Right lobe of liver (tissue), 6 donors: ENCODE measurements around the gene FOXL2. TPM values are rescaled to one million over a fixed set of nuclear protein-coding genes. Genes with fewer than 3 reads are reported as not detected.
A peak's percentile ranks its signal among the peaks of the same experiment; 100 is the strongest.

Experiments
- ATAC-seq, 4 donors: fragments of 200-7000 bp; cut with Tn5 transposase; one replicate each; pipeline ENCODE4 v1.9.1; 2020; ENCODE audit warnings: mild to moderate bottlenecking in 4 of 4, moderate library complexity in 4 of 4
- DNase-seq, 3 donors: peaks; one replicate each; pipeline ENCODE4 v3.0.0-alpha.2; 2020
- H3K27ac ChIP-seq, 3 donors: fragments of 200-600 bp; one replicate each; pipeline ENCODE4 v1.8.0; 2022
- H3K27me3 ChIP-seq, 2 donors: fragments of 200-600 bp; one replicate each; pipeline ENCODE4 v1.8.0; 2022
- H3K36me3 ChIP-seq, 4 donors: fragments of 200-600 bp; sonication (generic) in 1 of 4; one replicate each; pipeline versions ENCODE4 v1.5.1 to v1.8.0; 2017 to 2022; ENCODE audit warnings: control low read depth in 1 of 4
- H3K4me1 ChIP-seq, 4 donors: fragments of 200-600 bp; sonication (generic) in 1 of 4; one replicate each; pipeline versions ENCODE4 v1.5.1 to v1.8.0; 2017 to 2022; ENCODE audit warnings: control low read depth in 1 of 4
- H3K4me3 ChIP-seq, 3 donors: fragments of 200-600 bp; one replicate each; pipeline ENCODE4 v1.8.0; 2022
- H3K9me3 ChIP-seq, 4 donors: fragments of 200-600 bp; sonication (generic) in 1 of 4; one replicate each; pipeline versions ENCODE4 v1.5.1 to v1.8.0; 2017 to 2022; ENCODE audit warnings: control low read depth in 1 of 4
- CTCF ChIP-seq, 4 donors: fragments of 200-600 bp in 3 of 4; fragments of 450-650 bp in 1 of 4; IDR thresholded peaks; one replicate each; pipeline versions ENCODE4 v1.5.1 to v1.8.0; 2016 to 2022; ENCODE audit warnings: antibody characterized with exemption in 4 of 4, mild to moderate bottlenecking in 2 of 4
- POLR2A ChIP-seq: fragments of 450-650 bp; IDR thresholded peaks from one replicate; pipeline ENCODE4 v1.6.1; 2017; ENCODE audit warnings: antibody characterized with exemption, mild to moderate bottlenecking
- WGBS: methylation state at CpG from one replicate; pipeline ENCODE4 v1.1.6; 2018; ENCODE audit warnings: low coverage, low lambda C conversion rate; ENCODE audit not compliant: insufficient coverage; ENCODE audit errors: missing lambda C conversion rate; 5-methylcytosine and 5-hydroxymethylcytosine counted together
- intact Hi-C, 2 donors: fragments of 100-400 bp; cut with DNase I; formaldehyde crosslinking; loops; one replicate each; pipeline versions ENCODE4 v1.11.2 to v1.14.1; 2022
- total RNA-seq, 6 experiments: library from RNA; depleted of rRNA in 2 of 6; stranded (reverse); fragments of >200 nt in 2 of 6; fragmentation: NEBNext Ultra II Directional in 3 of 6; extraction: Animal tissue kit (Norgen Biotek cat#: 25700) in 3 of 6; gene quantifications; one replicate each; pipeline versions ENCODE4 v1.1.0 to v1.2.4, GENCODE V29; 2016 to 2023
- donor health status: DM: no; HTN: yes; CAD: no.
- donor health status: DM: no; HTN: no; CAD: no.
- donor health status: DM: no; HTN: no; CAD: no.
- donor health status: DM: no; HTN: yes; CAD: no.
- donor health status: DM: no; HTN: yes; CAD: no.

FOXL2 gene
- total RNA-seq, 6 experiments from 2014 or later = not detected

DNA sequence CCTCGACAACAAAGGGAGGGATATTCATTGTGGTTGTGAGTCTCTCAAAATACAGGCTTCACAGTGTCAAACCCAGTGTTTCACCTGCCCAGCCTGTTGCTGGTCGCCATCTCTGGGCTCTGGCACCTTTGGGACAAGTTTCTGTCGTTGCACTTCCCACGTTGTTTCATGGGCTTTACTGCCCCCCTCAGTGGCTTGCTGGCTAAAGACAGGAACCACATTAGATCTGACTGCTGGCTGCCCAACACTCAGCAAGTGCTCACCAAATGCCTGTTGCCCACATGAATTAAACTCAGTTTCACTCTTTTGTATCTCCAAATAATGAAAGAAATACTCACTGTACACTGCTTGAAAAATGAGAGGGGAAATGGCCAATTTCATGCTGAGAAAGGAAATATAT, 27.6 kb downstream of the FOXL2 start:
- ATAC-seq = no peak
- Histone ChIP-seq H3K4me3 (no peak overlapping the region), H3K9me3 (no peaks in the 10 kb centered on the region), H3K36me3 (no peaks in the 10 kb centered on the region), H3K27ac (no peak overlapping the region), H3K4me1 (peaks cover 0 to 5% (median 0%) of the 10 kb centered on the region in 4 donors), H3K27me3 (no peaks in the 10 kb centered on the region)
- WGBS = 74% methylated on average over 4 of the region's 4 CpGs
- DNase-seq = no peak
- intact Hi-C loops = loop anchor here (5.0 to 10.0 kb wide), 3 partner anchors 75 to 322 kb away; no protein-coding TSS in a partner anchor
- TF ChIP-seq POLR2A = no peak
- no peak for TF ChIP-seq CTCF (IDR thresholded peaks at IDR 0.05)

GRCh38 chr3:138916824-138917223, 30.1 kb downstream of the FOXL2 start:
- TF ChIP-seq CTCF (IDR thresholded peaks at IDR 0.05) = no peak
- no peak for TF ChIP-seq POLR2A
- ATAC-seq = no peak
- Histone ChIP-seq H3K9me3 (no peaks in the 10 kb centered on the region), H3K4me3 (no peak overlapping the region), H3K27me3 (no peaks in the 10 kb centered on the region), H3K4me1 (peaks cover 0 to 5% (median 0%) of the 10 kb centered on the region in 4 donors), H3K27ac (no peak overlapping the region), H3K36me3 (no peaks in the 10 kb centered on the region)
- peak in 2 of 3 donors; percentile 60 for DNase-seq
- intact Hi-C loops = loop anchor here (5.0 to 10.0 kb wide), 3 partner anchors 72 to 320 kb away; no protein-coding TSS in a partner anchor
- WGBS = 36% methylated on average over 2 of the region's 2 CpGs

DNA sequence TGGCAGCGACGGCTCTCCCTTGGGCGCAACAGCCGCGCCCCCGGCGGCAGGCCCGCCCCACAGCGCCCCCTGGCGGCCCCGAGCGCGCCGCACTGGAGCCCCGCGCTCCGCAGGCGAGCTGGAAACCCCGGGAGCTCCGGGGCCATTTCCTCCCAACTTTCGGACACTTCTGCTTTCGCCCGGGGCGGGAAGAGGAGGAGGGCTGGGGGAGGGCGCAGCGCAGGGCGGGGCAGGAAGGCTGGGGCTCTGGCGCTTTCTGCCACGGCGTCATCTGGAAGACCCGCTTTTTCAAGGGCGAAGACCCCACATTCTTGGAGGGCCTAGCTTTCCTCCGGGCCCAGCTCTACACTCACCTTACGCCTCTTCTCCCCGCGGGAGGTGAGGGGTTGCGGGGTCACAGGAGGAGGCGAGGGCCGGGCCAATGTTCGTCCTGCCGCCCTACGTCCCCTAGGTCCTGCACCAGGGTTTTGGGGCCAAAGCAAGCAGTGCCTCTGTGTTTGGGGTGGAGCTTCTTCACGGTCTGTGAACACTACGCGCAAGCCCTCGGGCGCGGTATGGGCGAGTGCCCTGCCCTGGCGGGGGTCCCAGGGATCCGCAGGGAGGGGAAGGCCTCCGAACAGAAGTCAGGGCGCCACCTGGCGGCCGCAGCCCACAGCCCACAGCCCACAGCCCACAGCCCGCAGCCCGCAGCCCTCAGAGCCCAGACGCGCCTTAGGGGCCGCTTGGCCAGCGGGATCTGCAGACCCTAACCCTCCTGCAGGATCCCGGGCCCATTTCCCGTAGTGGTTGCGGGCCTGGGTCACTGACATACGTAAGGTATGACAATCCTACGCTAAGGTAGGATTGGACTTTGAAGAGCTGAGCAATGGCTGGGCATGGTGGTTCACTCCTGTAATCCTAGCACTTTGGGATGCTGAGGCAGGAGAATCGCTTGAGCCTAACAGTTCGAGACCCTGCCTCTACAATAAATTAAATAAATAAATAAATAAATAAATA, 31.1 kb downstream of the FOXL2 start:
- Histone ChIP-seq H3K36me3 (no peaks in the 10 kb centered on the region), H3K4me1 (peaks cover 0 to 5% (median 0%) of the 10 kb centered on the region in 4 donors), H3K4me3 (peak overlapping the region; percentile 63 to 93 (median 90)), H3K9me3 (no peaks in the 10 kb centered on the region), H3K27ac (peak overlapping the region; percentile 91 to 97 (median 96)), H3K27me3 (no peaks in the 10 kb centered on the region)
- TF ChIP-seq POLR2A (peak; percentile 34), CTCF (IDR thresholded peaks at IDR 0.05) (peak; percentile 86 to 96 (median 92))
- ATAC-seq = peak; percentile 91 to 96 (median 93)
- WGBS = 6% methylated on average over 13 of the region's 68 CpGs
- intact Hi-C loops = loop anchor here (5.0 to 10.0 kb wide), 3 partner anchors 71 to 318 kb away; no protein-coding TSS in a partner anchor
- DNase-seq = peak; percentile 96 to 98 (median 97)

GRCh38 chr3:138914870-138915502, 32.0 kb downstream of the FOXL2 start:
- WGBS = 10% methylated on average over 19 of the region's 19 CpGs
- ATAC-seq = peak; percentile 38 to 72 (median 64)
- DNase-seq = no peak
- H3K36me3 ChIP-seq = no peaks in the 10 kb centered on the region
- TF ChIP-seq CTCF (IDR thresholded peaks at IDR 0.05) (no peak), POLR2A (peak; percentile 52)
- peaks cover 0 to 5% (median 0%) of the 10 kb centered on the region in 4 donors for H3K4me1 ChIP-seq
- intact Hi-C loops = loop anchor here (5.0 to 10.0 kb wide), 3 partner anchors 70 to 318 kb away; no protein-coding TSS in a partner anchor
- peak overlapping the region; percentile 63 to 93 (median 90) for H3K4me3 ChIP-seq
- H3K27ac ChIP-seq = peak overlapping the region; percentile 91 to 97 (median 96)
- H3K27me3 ChIP-seq = no peaks in the 10 kb centered on the region
- H3K9me3 ChIP-seq = no peaks in the 10 kb centered on the region
